ENCODE data around the gene MORN1.
"Not testable (repeated sequence)": the region's sequence is repeated elsewhere in the genome, so short reads cannot be mapped to it uniquely, and the experiment has no call there.

The MORN1 gene

GRCh38 chr1:2337081-2337480 is 54.3 kb downstream of the MORN1 start:
- DNase-seq (ENCODE audit: low spot score) = no peak

GRCh38 chr1:2336499-2336898 is 54.9 kb downstream of the MORN1 start:
- DNase-seq (ENCODE audit: low spot score) = no peak

DNA sequence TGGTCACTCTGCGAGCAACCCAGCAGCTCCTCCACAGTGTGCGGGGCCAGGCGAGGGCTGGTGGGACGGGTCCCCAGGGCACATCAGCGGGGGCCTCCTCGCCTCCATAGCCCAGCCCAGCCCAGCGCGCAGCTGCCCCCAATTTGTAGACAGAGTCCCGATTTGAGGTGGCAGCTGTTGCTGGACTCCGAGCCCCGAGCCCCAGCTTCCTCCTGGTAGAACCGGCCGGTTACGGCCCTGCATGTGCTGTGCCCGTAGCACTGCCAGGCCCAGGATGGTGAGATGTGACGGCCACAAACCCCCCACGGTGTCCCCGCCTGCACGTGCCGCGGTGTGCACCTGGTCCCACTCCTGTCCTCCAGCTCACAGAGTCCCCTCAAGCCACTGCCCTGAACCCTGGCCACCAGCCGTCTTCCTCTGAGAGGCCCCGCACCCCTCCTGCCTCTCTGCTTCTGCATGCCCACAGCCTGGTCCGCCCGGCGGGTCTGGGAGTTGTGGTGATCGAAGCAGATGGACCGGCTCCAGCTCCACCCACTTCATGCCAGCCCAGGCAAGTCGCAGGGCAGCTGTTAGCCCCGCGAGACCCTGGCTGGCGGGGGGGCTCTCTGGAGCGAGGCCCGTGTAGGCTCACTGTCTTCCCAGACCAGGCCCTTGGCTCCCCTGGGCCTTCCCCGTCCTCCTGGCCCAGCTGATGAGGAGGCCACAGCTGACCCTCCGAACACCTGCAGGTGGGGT is 55.5 kb downstream of the MORN1 start:
- no peak for DNase-seq (ENCODE audit: low spot score)

- DNase-seq (ENCODE audit: low spot score) = no peak
Observed at GRCh38 chr1:2334883-2335534, 56.3 kb downstream of the MORN1 start.

DNA sequence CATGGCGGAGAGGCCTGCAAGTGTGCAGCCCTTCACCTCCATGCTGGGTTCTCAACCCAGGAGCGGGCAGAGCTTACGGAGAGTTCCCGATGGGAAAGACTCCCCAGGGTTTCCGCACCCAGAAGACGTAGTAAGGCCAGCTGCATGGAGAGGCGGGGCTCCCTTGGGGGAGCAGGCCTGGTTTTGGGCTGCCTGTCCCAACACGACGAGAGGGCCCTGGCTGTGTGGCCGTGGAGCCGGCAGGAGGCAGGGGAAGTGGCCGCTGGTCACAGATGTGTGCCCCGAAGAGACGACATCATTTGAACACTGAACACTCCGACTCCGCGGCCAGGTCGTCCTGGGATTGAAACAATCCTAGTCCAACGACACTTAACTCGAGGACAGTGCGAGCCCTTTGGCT is 57.0 kb downstream of the MORN1 start:
- DNase-seq (ENCODE audit: low spot score) = no peak

GRCh38 chr1:2331580-2331979 is 59.8 kb downstream of the MORN1 start:
- not testable (repeated sequence) for DNase-seq (ENCODE audit: low spot score)

- DNase-seq (ENCODE audit: low spot score) = no peak
Observed at GRCh38 chr1:2331200-2331544, 60.2 kb downstream of the MORN1 start.

- no peak for DNase-seq (ENCODE audit: low spot score)
Observed at GRCh38 chr1:2330519-2331199, 60.7 kb downstream of the MORN1 start.

GRCh38 chr1:2330035-2330434 is 61.3 kb downstream of the MORN1 start:
- DNase-seq (ENCODE audit: low spot score) = no peak

- no peak for DNase-seq (ENCODE audit: low spot score)
Observed at GRCh38 chr1:2328676-2329455, 62.5 kb downstream of the MORN1 start.

DNA sequence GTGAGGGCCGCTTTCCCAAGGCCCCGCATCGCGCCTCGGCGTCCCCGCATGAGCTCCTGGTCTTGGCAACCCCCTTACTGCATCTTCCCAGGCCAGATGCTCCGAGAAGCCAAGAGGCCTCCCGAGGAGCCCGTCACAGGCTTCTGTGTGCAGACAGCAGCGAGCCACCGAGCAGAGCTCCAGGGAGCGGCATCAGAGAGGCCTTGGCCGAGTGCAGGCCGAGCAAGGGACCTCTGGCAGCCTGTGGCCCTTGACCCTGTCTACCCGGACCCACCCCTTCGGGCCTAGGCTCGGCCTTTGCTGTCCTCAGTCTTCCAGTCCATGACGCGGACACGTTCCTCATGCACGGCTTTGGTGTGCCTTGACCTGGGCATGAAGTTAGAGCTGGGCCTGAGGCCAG is 63.5 kb downstream of the MORN1 start:
- DNase-seq (ENCODE audit: low spot score) = no peak

GRCh38 chr1:2327162-2327561 is 64.2 kb downstream of the MORN1 start:
- DNase-seq (ENCODE audit: low spot score) = not testable (repeated sequence)

DNA sequence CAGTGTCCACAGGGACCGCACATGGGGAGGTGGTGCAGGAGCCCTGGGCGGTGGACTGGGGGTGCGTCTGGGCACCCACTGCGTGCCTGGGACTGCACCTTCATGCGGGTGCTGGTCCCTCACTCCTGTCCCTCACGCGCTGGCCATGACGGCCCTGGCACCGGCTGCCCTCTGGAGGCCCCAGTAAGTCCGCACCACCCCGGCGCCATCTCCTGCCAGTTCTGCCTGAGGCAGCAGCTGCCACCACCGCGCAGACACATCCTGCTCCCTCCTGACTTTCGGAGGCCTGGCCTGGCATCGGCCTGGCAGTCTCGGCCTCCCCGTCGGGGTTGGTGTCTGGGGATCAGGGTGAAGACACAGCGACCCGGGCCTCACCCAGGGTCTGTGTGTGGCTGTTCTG is 64.8 kb downstream of the MORN1 start:
- no peak for DNase-seq (ENCODE audit: low spot score)

DNA sequence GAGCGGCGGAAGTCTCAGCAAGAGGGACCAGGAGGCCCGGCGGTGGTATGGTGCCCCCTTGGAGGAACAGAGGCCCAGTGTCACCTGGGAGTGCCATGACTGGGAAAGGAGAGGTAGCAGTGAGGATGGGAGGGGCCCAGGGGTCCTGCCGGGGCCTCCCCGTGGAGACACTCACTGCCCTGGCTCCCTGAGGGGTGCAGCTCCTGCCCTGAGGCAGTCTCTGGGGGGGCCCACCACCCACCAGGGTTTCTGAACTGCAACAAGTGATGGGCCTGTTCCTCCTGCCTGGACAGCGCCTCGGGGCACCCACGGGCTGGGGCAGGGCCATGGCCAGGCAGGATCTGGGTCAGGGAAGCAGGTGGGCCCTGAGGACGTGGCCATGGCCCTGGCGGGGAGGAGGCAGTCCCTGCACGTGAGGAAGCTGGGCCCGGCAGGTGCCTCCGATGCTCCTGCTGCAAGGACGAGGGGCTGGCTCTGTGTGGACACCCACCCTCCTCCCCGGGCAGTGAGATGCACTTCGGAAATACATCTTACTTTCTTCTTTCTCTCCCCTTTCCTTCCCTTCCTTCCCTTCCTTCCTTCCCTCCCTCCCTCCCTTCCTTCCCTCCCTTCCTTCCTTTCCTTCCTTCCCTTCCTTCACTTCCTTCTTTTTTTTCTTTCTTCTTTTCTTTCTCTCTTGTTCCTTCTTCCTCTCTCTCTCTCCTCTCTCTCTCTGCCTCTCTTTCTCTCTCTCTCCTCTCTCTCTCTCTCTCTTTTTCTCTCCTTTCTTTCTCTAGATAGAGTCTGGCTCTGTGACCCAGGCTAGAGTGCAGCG is 66.6 kb downstream of the MORN1 start:
- DNase-seq (ENCODE audit: low spot score) = no peak

DNA sequence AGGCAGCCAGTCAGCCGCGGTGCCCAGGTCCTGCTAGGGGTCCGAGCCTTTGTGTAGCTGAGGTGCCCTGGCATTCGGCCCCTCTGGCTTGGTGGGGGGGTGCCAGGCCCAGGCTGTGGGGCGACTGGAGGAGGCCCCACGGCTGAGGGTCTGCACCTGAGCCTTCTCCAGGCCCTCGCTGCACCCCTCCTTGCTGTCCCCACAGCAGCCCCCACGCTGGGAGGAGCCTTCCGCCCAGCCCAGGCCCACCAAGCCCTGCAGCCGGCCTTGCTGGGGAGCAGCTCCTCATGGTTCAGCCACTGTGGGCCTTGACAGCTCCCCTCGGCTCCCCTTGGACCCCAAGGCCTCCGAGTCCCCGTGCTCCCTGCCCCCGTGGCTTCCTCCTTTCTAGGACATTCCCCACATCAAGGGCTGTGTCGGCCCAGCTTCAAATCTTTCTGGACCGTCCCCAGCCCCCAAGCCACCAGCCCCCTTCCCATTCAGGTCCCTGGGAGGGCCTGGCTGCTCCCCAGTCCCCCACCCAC is 67.8 kb downstream of the MORN1 start:
- DNase-seq (ENCODE audit: low spot score) = no peak

- no peak for DNase-seq (ENCODE audit: low spot score)
Observed at GRCh38 chr1:2322581-2323211, 68.7 kb downstream of the MORN1 start.

DNA sequence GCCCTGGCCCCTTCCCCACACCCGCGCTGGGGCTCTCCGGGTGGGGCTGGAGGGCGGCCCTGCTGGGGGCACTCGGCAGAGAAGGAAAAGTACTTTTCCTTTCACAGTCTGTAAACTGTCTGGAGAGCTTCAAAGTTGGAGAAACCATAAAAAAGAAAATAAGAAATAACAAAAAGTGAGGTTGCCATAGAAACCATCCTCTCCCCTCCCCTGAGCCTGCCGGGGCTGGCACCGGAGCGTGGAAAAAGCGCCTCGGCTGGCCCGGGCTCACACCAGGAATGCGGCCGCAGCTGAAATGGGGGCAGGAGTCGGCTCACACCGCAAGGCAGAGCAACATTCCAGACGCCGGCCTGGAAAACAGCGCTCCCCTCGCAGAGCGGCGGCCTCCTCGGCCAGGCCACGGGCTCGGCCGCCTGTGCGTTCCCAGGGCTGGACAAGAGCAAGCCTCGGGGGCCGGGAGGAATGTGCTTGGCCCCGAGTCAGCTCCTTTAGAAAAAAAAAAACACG is 69.2 kb downstream of the MORN1 start:
- DNase-seq (ENCODE audit: low spot score) = no peak

- no peak for DNase-seq (ENCODE audit: low spot score)
Observed at GRCh38 chr1:2320760-2321667, 70.3 kb downstream of the MORN1 start.

- DNase-seq (ENCODE audit: low spot score) = no peak
Observed at GRCh38 chr1:2320006-2320405, 71.3 kb downstream of the MORN1 start.

- no peak for DNase-seq (ENCODE audit: low spot score)
Observed at GRCh38 chr1:2319291-2319690, 72.1 kb downstream of the MORN1 start.
